GM23338 (cell line): Measurements from ENCODE around the gene TENT4A. TPM values are rescaled to one million over a fixed set of nuclear protein-coding genes. Genes with fewer than 3 reads are reported as not detected.

Experiments
- ATAC-seq: fragments of 200-7000 bp; cut with Tn5 transposase; 3 replicates; pipeline ENCODE4 v1.9.1; 2020
- DNase-seq: peaks from one replicate; pipeline ENCODE4 v3.0.0-alpha.2; 2015; ENCODE audit warnings: low spot score
- H2AFZ ChIP-seq: fragments of 200-600 bp; sonication (generic); 2 replicates; pipeline ENCODE4 v1.8.0; 2016; ENCODE audit warnings: antibody characterized with exemption, mild to moderate bottlenecking, moderate library complexity
- H3F3A ChIP-seq: fragments of 200-600 bp; sonication (generic); replicated peaks from 2 replicates; pipeline ENCODE4 v1.8.0; 2017; ENCODE audit warnings: antibody characterized with exemption, mixed run types, low read depth
- H3K27ac ChIP-seq: fragments of 200-600 bp; sonication (generic); 2 replicates; pipeline ENCODE4 v1.6.1; 2016; ENCODE audit warnings: low read depth
- H3K27me3 ChIP-seq: fragments of 200-600 bp; sonication (generic); 2 replicates; pipeline ENCODE4 v1.8.0; 2016; ENCODE audit warnings: mild to moderate bottlenecking, mixed run types, moderate library complexity; ENCODE audit not compliant: insufficient read depth
- H3K36me3 ChIP-seq: fragments of 200-600 bp; sonication (generic); 2 replicates; pipeline ENCODE4 v1.8.0; 2016; ENCODE audit warnings: mild to moderate bottlenecking; ENCODE audit not compliant: insufficient read depth
- H3K4me1 ChIP-seq: fragments of 200-600 bp; sonication (generic); 2 replicates; pipeline ENCODE4 v1.8.0; 2016; ENCODE audit warnings: mild to moderate bottlenecking, moderate library complexity; ENCODE audit not compliant: insufficient read depth
- H3K4me2 ChIP-seq: fragments of 200-600 bp; sonication (generic); 2 replicates; pipeline ENCODE4 v1.7.1; 2017; ENCODE audit warnings: mixed run types
- H3K4me3 ChIP-seq: fragments of 200-600 bp; sonication (generic); 2 replicates; pipeline ENCODE4 v1.6.1; 2016; ENCODE audit warnings: mixed run types
- H3K79me2 ChIP-seq: fragments of 200-600 bp; sonication (generic); replicated peaks from 2 replicates; pipeline ENCODE4 v1.8.0; 2017; ENCODE audit warnings: mild to moderate bottlenecking; ENCODE audit not compliant: insufficient read depth
- H3K9me2 ChIP-seq: fragments of 200-600 bp; sonication (generic); 2 replicates; pipeline ENCODE4 v1.8.0; 2017; ENCODE audit not compliant: insufficient read depth
- H4K20me1 ChIP-seq: fragments of 200-600 bp; sonication (generic); replicated peaks from 2 replicates; pipeline ENCODE4 v1.8.0; 2017; ENCODE audit warnings: mild to moderate bottlenecking; ENCODE audit not compliant: insufficient read depth
- H3K27ac Mint-ChIP-seq: 2 replicates; pipeline ENCODE4 v1.8.0; 2020; ENCODE audit warnings: inconsistent platforms, mild to moderate bottlenecking, moderate library complexity, mixed read lengths
- H3K27me3 Mint-ChIP-seq: 3 replicates; pipeline ENCODE4 v1.8.0; 2022; ENCODE audit warnings: low read depth, mild to moderate bottlenecking, moderate library complexity, mixed read lengths, inconsistent platforms; ENCODE audit not compliant: insufficient read depth, poor library complexity
- H3K36me3 Mint-ChIP-seq: 3 replicates; pipeline ENCODE4 v1.8.0; 2021; ENCODE audit warnings: low read depth, mild to moderate bottlenecking, inconsistent platforms, moderate library complexity, mixed read lengths
- H3K4me1 Mint-ChIP-seq: 3 replicates; pipeline ENCODE4 v1.8.0; 2020; ENCODE audit warnings: mild to moderate bottlenecking, inconsistent platforms, mixed read lengths
- H3K4me3 Mint-ChIP-seq: 3 replicates; pipeline ENCODE4 v1.8.0; 2021; ENCODE audit warnings: moderate library complexity, mild to moderate bottlenecking, inconsistent platforms, mixed read lengths
- H3K9me3 Mint-ChIP-seq: 3 replicates; pipeline ENCODE4 v1.8.0; 2020; ENCODE audit warnings: moderate library complexity, mild to moderate bottlenecking, inconsistent platforms, mixed read lengths
- CREB1 ChIP-seq: fragments of 250-450 bp; sonication (Bioruptor Pico); IDR thresholded peaks from 2 replicates; pipeline ENCODE4 v1.5.0; 2020; ENCODE audit warnings: low read depth, mild to moderate bottlenecking, moderate library complexity
- CTCF ChIP-seq, 2 experiments: fragments of 200-600 bp in 1 of 2; sonication (generic) in 1 of 2; conservative IDR thresholded peaks; 2 replicates each; pipeline versions ENCODE4 v1.5.1 to v1.6.1; 2016 to 2017; ENCODE audit warnings: antibody characterized with exemption in 2 of 2, low read depth in 2 of 2, mild to moderate bottlenecking in 2 of 2, moderate library complexity in 1 of 2
- EZH2 ChIP-seq: fragments of 200-600 bp; sonication (generic); IDR thresholded peaks from one replicate; pipeline ENCODE4 v1.8.0; 2017; ENCODE audit warnings: antibody characterized with exemption, mild to moderate bottlenecking, low read depth; ENCODE audit not compliant: unreplicated experiment
- EZH2phosphoT487 ChIP-seq: fragments of 200-600 bp; sonication (generic); IDR thresholded peaks from one replicate; pipeline ENCODE4 v1.8.1; 2018; ENCODE audit warnings: antibody characterized with exemption; ENCODE audit not compliant: unreplicated experiment
- JUNB ChIP-seq: IDR thresholded peaks from one replicate; pipeline ENCODE4 v1.6.1; 2016; ENCODE audit warnings: antibody characterized with exemption; ENCODE audit not compliant: unreplicated experiment
- NANOG ChIP-seq: IDR thresholded peaks from 2 replicates; pipeline ENCODE4 v1.6.1; 2016; ENCODE audit warnings: antibody characterized with exemption, borderline replicate concordance
- POLR2AphosphoS5 ChIP-seq: IDR thresholded peaks from 2 replicates; pipeline ENCODE4 v1.6.1; 2016; ENCODE audit warnings: antibody characterized with exemption, low read depth
- REST ChIP-seq: IDR thresholded peaks from one replicate; pipeline ENCODE4 v1.6.1; 2018; ENCODE audit warnings: antibody characterized with exemption; ENCODE audit not compliant: unreplicated experiment
- STAT1 ChIP-seq: IDR thresholded peaks from one replicate; pipeline ENCODE4 v1.6.1; 2016; ENCODE audit warnings: antibody characterized with exemption; ENCODE audit not compliant: unreplicated experiment
- ZNF114 ChIP-seq: fragments of 250-450 bp; sonication (Bioruptor Pico); IDR thresholded peaks from 2 replicates; pipeline ENCODE4 v1.5.0; 2020; ENCODE audit warnings: mild to moderate bottlenecking, moderate library complexity
- ZNF331 ChIP-seq: fragments of 250-450 bp; sonication (Bioruptor Pico); IDR thresholded peaks from 2 replicates; pipeline ENCODE4 v1.5.0; 2020; ENCODE audit warnings: low read depth, mild to moderate bottlenecking, moderate library complexity
- ZNF462 ChIP-seq: fragments of 250-450 bp; sonication (Bioruptor Pico); IDR thresholded peaks from 2 replicates; pipeline ENCODE4 v1.5.0; 2020; ENCODE audit warnings: mild to moderate bottlenecking, moderate library complexity
- polyA plus RNA-seq: library from polyadenylated mRNA; unstranded; fragments of >200 nt; fragmentation: Nextera tagmentation; extraction: Ambion mirVana; gene quantifications from 2 replicates; pipeline ENCODE4 v1.2.1, GENCODE V29; 2016
- total RNA-seq: library from RNA; depleted of rRNA; stranded (reverse); fragments of >200 nt; shearing (Covaris generic); gene quantifications from 2 replicates; pipeline ENCODE4 v1.2.3, GENCODE V29; 2014

Gene TENT4A
- total and polyA plus RNA-seq, 2 experiments from 2014 or later: 5.3 to 24.0 TPM

- peaks cover 100% of the 10 kb centered on the region for H3K79me2 ChIP-seq
- no peaks in the 10 kb centered on the region for H3F3A ChIP-seq
- ATAC-seq (no peak), DNase-seq (no peak)
- H3K4me2 ChIP-seq: no peak overlapping the region
- peaks cover 43% of the 10 kb centered on the region for H3K4me1 ChIP-seq
- H3K27ac Mint-ChIP-seq: no peak overlapping the region
- H3K27me3 ChIP-seq: no peaks in the 10 kb centered on the region
- H4K20me1 ChIP-seq: peaks cover 69% of the 10 kb centered on the region
- TF ChIP-seq EZH2: no peak
- TF ChIP-seq ZNF462: no peak
- no peak for TF ChIP-seq STAT1
- no peak for TF ChIP-seq NANOG
- TF ChIP-seq CREB1: no peak
- TF ChIP-seq REST: no peak
- TF ChIP-seq CTCF (conservative IDR thresholded peaks at IDR 0.05; ENCODE audit: low read depth in 2 of 2): no peak
- no peak for TF ChIP-seq ZNF331 (CRISPR knock-in tag)
- no peak for TF ChIP-seq EZH2phosphoT487
- no peak for TF ChIP-seq JUNB
- TF ChIP-seq POLR2AphosphoS5: no peak
- TF ChIP-seq ZNF114 (CRISPR knock-in tag): no peak
- peaks cover 81% of the 10 kb centered on the region for H3K4me1 Mint-ChIP-seq
- H3K4me3 Mint-ChIP-seq: no peak overlapping the region
- H3K36me3 Mint-ChIP-seq: peaks cover 5% of the 10 kb centered on the region; the same call in 2 of the 3 replicates
- H3K27me3 Mint-ChIP-seq: peaks cover 5% of the 10 kb centered on the region
- no peaks in the 10 kb centered on the region for H3K9me2 ChIP-seq
- H2AFZ ChIP-seq: no peak overlapping the region
- no peak overlapping the region for H3K27ac ChIP-seq
- H3K4me3 ChIP-seq: no peak overlapping the region
- H3K9me3 Mint-ChIP-seq: no peaks in the 10 kb centered on the region
- H3K36me3 ChIP-seq: no peaks in the 10 kb centered on the region
These were observed 7.3 kb downstream of the TENT4A start for GRCh38 chr5:6720561-6720921.
